Astrocyte (in vitro differentiated cells and primary cell): Measurements from ENCODE around the gene TRIM7. TPM values are rescaled to one million over a fixed set of nuclear protein-coding genes. Genes with fewer than 3 reads are reported as not detected.

Experiments used
- DNase-seq: peaks from one replicate; pipeline ENCODE4 v3.0.0-alpha.2; 2010; ENCODE audit warnings: low read depth
- FAIRE-seq: peaks from 2 replicates; lab custom pipeline; 2011; peaks lifted over from hg19 to GRCh38; lab: Jason Lieb, UNC
- H2AFZ ChIP-seq: 2 replicates; pipeline ENCODE4 v1.6.0; 2012; ENCODE audit warnings: low read depth, low read length, inconsistent platforms
- H3K27ac ChIP-seq: 2 replicates; pipeline ENCODE4 v1.5.1; 2011; ENCODE audit warnings: low read depth, low read length, inconsistent platforms
- H3K27me3 ChIP-seq: 2 replicates; pipeline ENCODE4 v1.6.0; 2011; ENCODE audit warnings: low read length, inconsistent platforms; ENCODE audit not compliant: insufficient read depth
- H3K36me3 ChIP-seq: 2 replicates; pipeline ENCODE4 v1.5.1; 2011; ENCODE audit warnings: low read length, inconsistent platforms; ENCODE audit not compliant: insufficient read depth
- H3K4me1 ChIP-seq: 2 replicates; pipeline ENCODE4 v1.5.1; 2011; ENCODE audit warnings: low read length, inconsistent platforms; ENCODE audit not compliant: insufficient read depth
- H3K4me2 ChIP-seq: 2 replicates; pipeline ENCODE4 v1.6.0; 2012; ENCODE audit warnings: low read length, inconsistent platforms
- H3K4me3 ChIP-seq: 2 replicates; pipeline ENCODE4 v1.5.1; 2011; ENCODE audit warnings: low read depth, mild to moderate bottlenecking, low read length, inconsistent platforms; ENCODE audit not compliant: insufficient read depth
- H3K79me2 ChIP-seq: 2 replicates; pipeline ENCODE4 v1.6.0; 2012; ENCODE audit warnings: mild to moderate bottlenecking, low read length, inconsistent platforms; ENCODE audit not compliant: insufficient read depth
- H3K9ac ChIP-seq: 2 replicates; pipeline ENCODE4 v1.6.0; 2012; ENCODE audit warnings: mild to moderate bottlenecking, low read length, inconsistent platforms
- H3K9me3 ChIP-seq: 2 replicates; pipeline ENCODE4 v1.5.1; 2012; ENCODE audit warnings: low read depth, mild to moderate bottlenecking, low read length, inconsistent platforms; ENCODE audit not compliant: insufficient read depth
- H4K20me1 ChIP-seq: 2 replicates; pipeline ENCODE4 v1.6.0; 2012; ENCODE audit warnings: low read length, inconsistent platforms; ENCODE audit not compliant: insufficient read depth
- H3K27ac Mint-ChIP-seq: one replicate; pipeline ENCODE4 v1.8.0; 2021; ENCODE audit warnings: mild to moderate bottlenecking, mixed read lengths; ENCODE audit not compliant: unreplicated experiment
- H3K27me3 Mint-ChIP-seq: one replicate; pipeline ENCODE4 v1.8.0; 2021; ENCODE audit warnings: low read depth, mixed read lengths; ENCODE audit not compliant: unreplicated experiment
- H3K36me3 Mint-ChIP-seq: one replicate; pipeline ENCODE4 v1.8.0; 2021; ENCODE audit warnings: low read depth, mixed read lengths; ENCODE audit not compliant: unreplicated experiment
- H3K4me1 Mint-ChIP-seq: one replicate; pipeline ENCODE4 v1.8.0; 2021; ENCODE audit warnings: low read depth, mixed read lengths; ENCODE audit not compliant: unreplicated experiment
- H3K4me3 Mint-ChIP-seq: one replicate; pipeline ENCODE4 v1.8.0; 2021; ENCODE audit warnings: mild to moderate bottlenecking, moderate library complexity, mixed read lengths; ENCODE audit not compliant: unreplicated experiment
- H3K9me3 Mint-ChIP-seq: one replicate; pipeline ENCODE4 v1.8.0; 2021; ENCODE audit warnings: mild to moderate bottlenecking, mixed read lengths; ENCODE audit not compliant: unreplicated experiment
- CTCF ChIP-seq: IDR thresholded peaks from 2 replicates; pipeline ENCODE4 v1.5.1; 2011; ENCODE audit warnings: low read depth, mild to moderate bottlenecking, inconsistent platforms, low read length, moderate library complexity; ENCODE audit not compliant: insufficient read depth
- EZH2 ChIP-seq: IDR thresholded peaks from 2 replicates; pipeline ENCODE4 v1.6.1; 2012; ENCODE audit warnings: mild to moderate bottlenecking, low read length, inconsistent platforms; ENCODE audit not compliant: insufficient read depth
- total RNA-seq: library from RNA; stranded (reverse); gene quantifications from 2 replicates; pipeline ENCODE4 v1.2.1, GENCODE V29; 2021

TRIM7 gene
- total RNA-seq, 1 donor from 2014 or later: 0.27 TPM

- Histone ChIP-seq H3K9me3 (no peaks in the 10 kb centered on the region), H3K36me3 (no peaks in the 10 kb centered on the region), H3K4me1 (peaks cover 8% of the 10 kb centered on the region), H3K4me2 (no peak overlapping the region), H3K4me3 (no peak overlapping the region), H3K27me3 (peaks cover 2% of the 10 kb centered on the region), H2AFZ (no peak overlapping the region), H4K20me1 (no peaks in the 10 kb centered on the region), H3K27ac (no peak overlapping the region), H3K9ac (no peak overlapping the region), H3K79me2 (no peaks in the 10 kb centered on the region)
- Mint-ChIP-seq H3K4me3 (no peak overlapping the region), H3K36me3 (peaks cover 2% of the 10 kb centered on the region), H3K4me1 (no peaks in the 10 kb centered on the region), H3K27me3 (peaks cover 32% of the 10 kb centered on the region), H3K9me3 (peaks cover 4% of the 10 kb centered on the region), H3K27ac (no peak overlapping the region)
- FAIRE-seq (no peak), DNase-seq (no peak)
- TF ChIP-seq EZH2: no peak
- TF ChIP-seq CTCF: no peak
These were observed 46.1 kb downstream of the TRIM7 start for GRCh38 chr5:181158869-181159268.

- no peak overlapping the region for H3K27ac ChIP-seq
- DNase-seq (no peak), FAIRE-seq (no peak)
- Mint-ChIP-seq H3K9me3 (peaks cover 2% of the 10 kb centered on the region), H3K4me1 (no peaks in the 10 kb centered on the region), H3K27me3 (peaks cover 25% of the 10 kb centered on the region), H3K36me3 (peaks cover 2% of the 10 kb centered on the region), H3K4me3 (no peak overlapping the region), H3K27ac (no peak overlapping the region)
- H3K4me1 ChIP-seq: peaks cover 8% of the 10 kb centered on the region
- no peaks in the 10 kb centered on the region for H3K9me3 ChIP-seq
- H3K4me2 ChIP-seq: no peak overlapping the region
- H2AFZ ChIP-seq: no peak overlapping the region
- H3K4me3 ChIP-seq: no peak overlapping the region
- no peak for TF ChIP-seq EZH2
- no peak for TF ChIP-seq CTCF
- no peaks in the 10 kb centered on the region for H3K36me3 ChIP-seq
- H3K27me3 ChIP-seq: peaks cover 2% of the 10 kb centered on the region
- no peak overlapping the region for H3K9ac ChIP-seq
- no peaks in the 10 kb centered on the region for H3K79me2 ChIP-seq
- no peaks in the 10 kb centered on the region for H4K20me1 ChIP-seq
These were observed 48.2 kb downstream of the TRIM7 start for GRCh38 chr5:181156758-181157157.

- H3K4me3 ChIP-seq: no peak overlapping the region
- no peak overlapping the region for H3K4me2 ChIP-seq
- H3K79me2 ChIP-seq: no peaks in the 10 kb centered on the region
- no peak for DNase-seq
- Mint-ChIP-seq H3K27ac (no peak overlapping the region), H3K9me3 (peaks cover 2% of the 10 kb centered on the region), H3K27me3 (peaks cover 46% of the 10 kb centered on the region), H3K4me1 (no peaks in the 10 kb centered on the region), H3K36me3 (peaks cover 2% of the 10 kb centered on the region), H3K4me3 (no peak overlapping the region)
- no peaks in the 10 kb centered on the region for H3K4me1 ChIP-seq
- H2AFZ ChIP-seq: no peak overlapping the region
- H3K27ac ChIP-seq: no peak overlapping the region
- peaks cover 2% of the 10 kb centered on the region for H3K27me3 ChIP-seq
- no peaks in the 10 kb centered on the region for H3K36me3 ChIP-seq
- no peaks in the 10 kb centered on the region for H3K9me3 ChIP-seq
- no peak for FAIRE-seq
- no peak overlapping the region for H3K9ac ChIP-seq
- H4K20me1 ChIP-seq: no peaks in the 10 kb centered on the region
- TF ChIP-seq EZH2 (no peak), CTCF (no peak)
These were observed 51.2 kb downstream of the TRIM7 start for GRCh38 chr5:181153814-181154213.
